HAP-1 (cell line): ENCODE results near the gene AGAP3.

Experiments used
- DNase-seq, 2 experiments: peaks; one replicate each; pipeline ENCODE4 v3.0.0-alpha.2; 2016 to 2020; ENCODE audit warnings: low spot score in 2 of 2
- H3K27me3 ChIP-seq: fragments of 250-450 bp; sonication (Bioruptor Pico); 2 replicates; pipeline ENCODE4 v1.5.1; 2020; ENCODE audit warnings: low read depth, mild to moderate bottlenecking, moderate library complexity
- H3K36me3 ChIP-seq: fragments of 250-450 bp; sonication (Bioruptor Pico); replicated peaks from 2 replicates; pipeline ENCODE4 v1.5.1; 2020; ENCODE audit warnings: mild to moderate bottlenecking
- H3K4me1 ChIP-seq: fragments of 250-450 bp; sonication (Bioruptor Pico); 2 replicates; pipeline ENCODE4 v1.5.1; 2020; ENCODE audit warnings: mild to moderate bottlenecking
- H3K4me3 ChIP-seq: fragments of 250-450 bp; sonication (Bioruptor Pico); 2 replicates; pipeline ENCODE4 v1.5.1; 2020; ENCODE audit warnings: mild to moderate bottlenecking, moderate library complexity
- H3K9me3 ChIP-seq: fragments of 250-450 bp; sonication (Bioruptor Pico); 2 replicates; pipeline ENCODE4 v1.5.1; 2020; ENCODE audit warnings: mild to moderate bottlenecking, moderate library complexity
- in situ Hi-C: fragments of 300-500 bp; cut with MboI; formaldehyde crosslinking; loops from 3 replicates; pipeline ENCODE4 v1.14.3; 2020; ENCODE audit warnings: low sequenced_read_pairs, inconsistent platforms, mixed read lengths

The AGAP3 gene

GRCh38 chr7:151083071-151083823 lies 3.0 kb upstream of the AGAP3 start, which contains the start of gene TMUB1:
Gene TMUB1 (minus strand): TSS chr7:151083493. CDS start chr7:151082563, 930 bp downstream.
- H3K4me3 ChIP-seq, result peak within 1 kb of the TSS; percentile 98
- H3K9me3 ChIP-seq, result no peaks in the 10 kb centered on the region
- peak; percentile 66 to 89 for DNase-seq
- no peaks in the 10 kb centered on the region for H3K27me3 ChIP-seq
- peaks cover 25% of the 10 kb centered on the region for H3K36me3 ChIP-seq
- peaks cover 34% of the 10 kb centered on the region for H3K4me1 ChIP-seq
- in situ Hi-C loops, result no loop called here

- Histone ChIP-seq H3K9me3 (no peaks in the 10 kb centered on the region), H3K4me1 (peaks cover 39% of the 10 kb centered on the region), H3K36me3 (peaks cover 23% of the 10 kb centered on the region), H3K4me3 (peak overlapping the region; percentile 98), H3K27me3 (no peaks in the 10 kb centered on the region)
- no peak for DNase-seq
- in situ Hi-C loops, result no loop called here
Observed at GRCh38 chr7:151083824-151084160, 2.5 kb upstream of the AGAP3 start.

GRCh38 chr7:151085329-151085690 lies 965 bp upstream of the AGAP3 start:
- Histone ChIP-seq H3K9me3 (no peaks in the 10 kb centered on the region), H3K4me3 (peak overlapping the region; percentile 36), H3K27me3 (no peaks in the 10 kb centered on the region), H3K36me3 (peaks cover 19% of the 10 kb centered on the region), H3K4me1 (peaks cover 36% of the 10 kb centered on the region)
- in situ Hi-C loops, result no loop called here
- no peak for DNase-seq

GRCh38 chr7:151086802-151087244 lies 548 bp downstream of the AGAP3 start:
- H3K27me3 ChIP-seq, result no peaks in the 10 kb centered on the region
- H3K4me1 ChIP-seq, result peaks cover 29% of the 10 kb centered on the region
- peak in 1 of 2 experiments; percentile 40 for DNase-seq
- H3K4me3 ChIP-seq, result peak overlapping the region; percentile 85
- peaks cover 19% of the 10 kb centered on the region for H3K36me3 ChIP-seq
- in situ Hi-C loops, result no loop called here
- no peaks in the 10 kb centered on the region for H3K9me3 ChIP-seq

GRCh38 chr7:151087245-151088018 lies 1.2 kb downstream of the AGAP3 start:
- Histone ChIP-seq H3K4me1 (peaks cover 23% of the 10 kb centered on the region), H3K9me3 (no peaks in the 10 kb centered on the region), H3K4me3 (peak overlapping the region; percentile 85), H3K36me3 (peaks cover 22% of the 10 kb centered on the region), H3K27me3 (no peaks in the 10 kb centered on the region)
- DNase-seq, result peak in 1 of 2 experiments; percentile 52
- in situ Hi-C loops, result no loop called here

- no peaks in the 10 kb centered on the region for H3K27me3 ChIP-seq
- H3K4me1 ChIP-seq, result peaks cover 21% of the 10 kb centered on the region
Observed at GRCh38 chr7:151088019-151088855, 2.0 kb downstream of the AGAP3 start.

GRCh38 chr7:151088856-151089699 lies 2.8 kb downstream of the AGAP3 start:
- peaks cover 34% of the 10 kb centered on the region for H3K36me3 ChIP-seq
- H3K4me3 ChIP-seq, result peak overlapping the region; percentile 85
- in situ Hi-C loops, result no loop called here
- peaks cover 21% of the 10 kb centered on the region for H3K4me1 ChIP-seq
- DNase-seq, result peak; percentile 56 to 86
- no peaks in the 10 kb centered on the region for H3K9me3 ChIP-seq
- H3K27me3 ChIP-seq, result no peaks in the 10 kb centered on the region

More at GRCh38 chr7:151088019-151088855, 2.0 kb downstream of the AGAP3 start:
- H3K9me3 ChIP-seq, result no peaks in the 10 kb centered on the region
- in situ Hi-C loops, result no loop called here
- H3K4me3 ChIP-seq, result peak overlapping the region; percentile 85
- DNase-seq, result no peak
- peaks cover 27% of the 10 kb centered on the region for H3K36me3 ChIP-seq

- no peaks in the 10 kb centered on the region for H3K9me3 ChIP-seq
- in situ Hi-C loops, result no loop called here
- DNase-seq, result no peak
- H3K4me1 ChIP-seq, result peaks cover 19% of the 10 kb centered on the region
- peaks cover 34% of the 10 kb centered on the region for H3K36me3 ChIP-seq
- no peak overlapping the region for H3K4me3 ChIP-seq
- H3K27me3 ChIP-seq, result no peaks in the 10 kb centered on the region
Observed at GRCh38 chr7:151089893-151090730, 3.8 kb downstream of the AGAP3 start.

GRCh38 chr7:151091003-151091402 lies 4.7 kb downstream of the AGAP3 start:
- no peak for DNase-seq
- Histone ChIP-seq H3K27me3 (no peaks in the 10 kb centered on the region), H3K36me3 (peaks cover 37% of the 10 kb centered on the region), H3K4me3 (no peak overlapping the region), H3K4me1 (peaks cover 14% of the 10 kb centered on the region), H3K9me3 (no peaks in the 10 kb centered on the region)
- in situ Hi-C loops, result no loop called here

GRCh38 chr7:151091431-151091830 lies 5.2 kb downstream of the AGAP3 start:
- in situ Hi-C loops, result no loop called here
- DNase-seq, result peak in 1 of 2 experiments; percentile 64
- H3K4me1 ChIP-seq, result peaks cover 14% of the 10 kb centered on the region

GRCh38 chr7:151091988-151092387 lies 5.7 kb downstream of the AGAP3 start:
- Histone ChIP-seq H3K9me3 (no peaks in the 10 kb centered on the region), H3K27me3 (no peaks in the 10 kb centered on the region), H3K36me3 (peaks cover 41% of the 10 kb centered on the region), H3K4me3 (no peak overlapping the region), H3K4me1 (peaks cover 14% of the 10 kb centered on the region)
- in situ Hi-C loops, result no loop called here
- no peak for DNase-seq

More at GRCh38 chr7:151091431-151091830, 5.2 kb downstream of the AGAP3 start:
- no peaks in the 10 kb centered on the region for H3K27me3 ChIP-seq
- H3K9me3 ChIP-seq, result no peaks in the 10 kb centered on the region
- peaks cover 39% of the 10 kb centered on the region for H3K36me3 ChIP-seq
- H3K4me3 ChIP-seq, result no peak overlapping the region

GRCh38 chr7:151093748-151094147 lies 7.5 kb downstream of the AGAP3 start:
- H3K36me3 ChIP-seq, result peaks cover 36% of the 10 kb centered on the region
- H3K27me3 ChIP-seq, result no peaks in the 10 kb centered on the region
- no peaks in the 10 kb centered on the region for H3K9me3 ChIP-seq
- in situ Hi-C loops, result no loop called here
- no peak overlapping the region for H3K4me3 ChIP-seq
- no peak for DNase-seq
- H3K4me1 ChIP-seq, result peaks cover 5% of the 10 kb centered on the region
